Mucosa of descending colon (tissue), 3 donors: ENCODE measurements around the gene VPS72. TPM values are rescaled to one million over a fixed set of nuclear protein-coding genes. Genes with fewer than 3 reads are reported as not detected.

ENCODE experiments used
- ATAC-seq: fragments of 200-7000 bp; cut with Tn5 transposase; one replicate; pipeline ENCODE4 v1.9.1; 2020; ENCODE audit warnings: mild to moderate bottlenecking, moderate library complexity
- DNase-seq, 3 donors: peaks; one replicate each; pipeline ENCODE4 v3.0.0-alpha.2; 2020
- H3K36me3 ChIP-seq: fragments of 200-600 bp; one replicate; pipeline ENCODE4 v1.8.0; 2021; ENCODE audit warnings: low read depth, mild to moderate bottlenecking
- H3K4me1 ChIP-seq: fragments of 200-600 bp; one replicate; pipeline ENCODE4 v1.8.0; 2021; ENCODE audit warnings: low read depth, mild to moderate bottlenecking
- H3K4me3 ChIP-seq: fragments of 200-600 bp; one replicate; pipeline ENCODE4 v1.8.0; 2021; ENCODE audit warnings: mild to moderate bottlenecking
- H3K9me3 ChIP-seq: fragments of 200-600 bp; one replicate; pipeline ENCODE4 v1.8.0; 2021; ENCODE audit warnings: mild to moderate bottlenecking
- intact Hi-C, 2 donors: fragments of 100-400 bp; cut with DNase I in 1 of 2; cut with micrococcal nuclease in 1 of 2; formaldehyde crosslinking; loops; one replicate each; pipeline versions ENCODE4 v1.11.0 to v1.11.1; 2022; cut with DNase I, micrococcal nuclease
- long read RNA-seq, 2 donors: library from polyadenylated mRNA; unstranded; transcript quantifications; one replicate each; pipeline ENCODE4 v2.0.0, GENCODE V29; 2019 to 2021
- total RNA-seq, 3 donors: library from RNA; stranded (reverse); fragmentation: NEBNext Ultra II Directional in 2 of 3; extraction: Animal tissue kit (Norgen Biotek cat#: 25700) in 2 of 3; gene quantifications; one replicate each; pipeline versions ENCODE4 v1.2.1 to v1.2.4, GENCODE V29; 2021 to 2023
- TF ChIP-seq, protein P1 (sequence below): fragments of 200-600 bp; IDR thresholded peaks from one replicate; pipeline ENCODE4 v1.8.0; 2022; ENCODE audit warnings: antibody characterized with exemption, mild to moderate bottlenecking
- donor health status: DM: no; HTN: no; CAD: no; lungs with moderate emphysema.
- donor health status: DM: no; HTN: no; CAD: no.
- donor health status: DM: no; HTN: yes; CAD: no.

Gene VPS72, protein sequence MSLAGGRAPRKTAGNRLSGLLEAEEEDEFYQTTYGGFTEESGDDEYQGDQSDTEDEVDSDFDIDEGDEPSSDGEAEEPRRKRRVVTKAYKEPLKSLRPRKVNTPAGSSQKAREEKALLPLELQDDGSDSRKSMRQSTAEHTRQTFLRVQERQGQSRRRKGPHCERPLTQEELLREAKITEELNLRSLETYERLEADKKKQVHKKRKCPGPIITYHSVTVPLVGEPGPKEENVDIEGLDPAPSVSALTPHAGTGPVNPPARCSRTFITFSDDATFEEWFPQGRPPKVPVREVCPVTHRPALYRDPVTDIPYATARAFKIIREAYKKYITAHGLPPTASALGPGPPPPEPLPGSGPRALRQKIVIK
- 10 to 100 TPM; 32.1 to 56.5 (median 35.3) TPM for total RNA-seq
- long read RNA-seq, donor 1, transcript VPS72-202 (6 exons, 1,527 nt): major isoform, 26 of 28 reads
- long read RNA-seq, donor 1, partial matches to known transcripts: 1 of 28 reads
- long read RNA-seq, donor 1, other reads (novel, unspliced or antisense): 1 of 28 reads
- long read RNA-seq, donor 2, transcript VPS72-202 (6 exons, 1,527 nt): major isoform, 23 of 29 reads
- long read RNA-seq, donor 2, partial matches to known transcripts: 0 of 29 reads
- long read RNA-seq, donor 2, other reads (novel, unspliced or antisense): 6 of 29 reads

- DNase-seq: peak; percentile 86 to 90 (median 90)
- no peaks in the 10 kb centered on the region for H3K9me3 ChIP-seq
- peak within 1 kb of the TSS; percentile 63 for H3K4me3 ChIP-seq
- H3K36me3 ChIP-seq: no peaks in the 10 kb centered on the region
- TF ChIP-seq, protein P1, sequence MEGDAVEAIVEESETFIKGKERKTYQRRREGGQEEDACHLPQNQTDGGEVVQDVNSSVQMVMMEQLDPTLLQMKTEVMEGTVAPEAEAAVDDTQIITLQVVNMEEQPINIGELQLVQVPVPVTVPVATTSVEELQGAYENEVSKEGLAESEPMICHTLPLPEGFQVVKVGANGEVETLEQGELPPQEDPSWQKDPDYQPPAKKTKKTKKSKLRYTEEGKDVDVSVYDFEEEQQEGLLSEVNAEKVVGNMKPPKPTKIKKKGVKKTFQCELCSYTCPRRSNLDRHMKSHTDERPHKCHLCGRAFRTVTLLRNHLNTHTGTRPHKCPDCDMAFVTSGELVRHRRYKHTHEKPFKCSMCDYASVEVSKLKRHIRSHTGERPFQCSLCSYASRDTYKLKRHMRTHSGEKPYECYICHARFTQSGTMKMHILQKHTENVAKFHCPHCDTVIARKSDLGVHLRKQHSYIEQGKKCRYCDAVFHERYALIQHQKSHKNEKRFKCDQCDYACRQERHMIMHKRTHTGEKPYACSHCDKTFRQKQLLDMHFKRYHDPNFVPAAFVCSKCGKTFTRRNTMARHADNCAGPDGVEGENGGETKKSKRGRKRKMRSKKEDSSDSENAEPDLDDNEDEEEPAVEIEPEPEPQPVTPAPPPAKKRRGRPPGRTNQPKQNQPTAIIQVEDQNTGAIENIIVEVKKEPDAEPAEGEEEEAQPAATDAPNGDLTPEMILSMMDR: peak; percentile 16
- ATAC-seq: peak; percentile 98
- peaks cover 9% of the 10 kb centered on the region for H3K4me1 ChIP-seq
- intact Hi-C loops: no loop called here
Observed at GRCh38 chr1:151189637-151190445, at the start of gene VPS72. VPS72 (minus strand) TSS chr1:151190197; CDS start chr1:151190121, 76 bp downstream.

- ATAC-seq: no peak
- intact Hi-C loops: no loop called here
- TF ChIP-seq, protein P1: no peak
- no peak for DNase-seq
- Histone ChIP-seq H3K9me3 (no peaks in the 10 kb centered on the region), H3K4me3 (no peak overlapping the region), H3K4me1 (no peaks in the 10 kb centered on the region), H3K36me3 (peaks cover 25% of the 10 kb centered on the region)
Observed at GRCh38 chr1:151238467-151238739, 48.4 kb upstream of the VPS72 start.

DNA sequence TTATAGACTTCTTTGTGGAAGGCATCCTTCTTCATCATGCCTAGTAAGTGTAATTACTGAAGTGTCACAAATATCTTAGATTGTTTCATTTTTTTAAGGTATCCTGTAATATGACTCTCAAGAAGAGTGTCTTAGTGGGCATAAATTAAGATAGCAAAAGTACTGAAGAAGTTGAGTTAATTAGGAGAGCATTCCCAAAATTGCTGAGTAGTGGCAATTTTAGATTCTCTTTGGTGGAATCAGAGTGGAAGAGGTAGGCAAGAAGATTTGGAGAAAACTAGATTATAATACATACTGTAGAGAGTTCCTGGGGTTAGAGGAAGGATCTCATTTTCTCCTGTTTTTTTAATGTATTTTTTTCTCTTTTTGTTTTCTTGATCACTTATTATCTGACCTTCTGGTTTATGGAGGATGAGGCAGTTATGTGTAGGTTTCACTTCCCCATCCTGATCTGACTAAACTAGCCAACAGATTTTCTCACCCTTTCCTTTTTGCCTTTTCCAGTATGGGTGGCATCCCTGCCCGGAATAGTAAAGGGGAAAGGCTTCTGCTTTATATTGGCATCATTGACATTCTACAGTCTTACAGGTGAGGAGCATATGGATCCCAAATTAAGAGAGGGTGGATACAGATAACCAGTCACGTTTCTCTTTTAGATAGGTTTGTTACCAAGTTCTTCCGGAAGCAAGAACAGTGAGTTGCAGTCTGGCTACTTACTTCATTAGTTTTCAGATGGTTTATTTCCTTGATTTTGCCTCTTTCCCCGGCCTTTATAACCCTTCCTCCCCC is 47.9 kb upstream of the VPS72 start:
- H3K4me3 ChIP-seq: no peak overlapping the region
- intact Hi-C loops: no loop called here
- ATAC-seq (no peak), DNase-seq (no peak)
- no peaks in the 10 kb centered on the region for H3K4me1 ChIP-seq
- TF ChIP-seq, protein P1: no peak
- H3K36me3 ChIP-seq: peaks cover 25% of the 10 kb centered on the region
- H3K9me3 ChIP-seq: no peaks in the 10 kb centered on the region

DNA sequence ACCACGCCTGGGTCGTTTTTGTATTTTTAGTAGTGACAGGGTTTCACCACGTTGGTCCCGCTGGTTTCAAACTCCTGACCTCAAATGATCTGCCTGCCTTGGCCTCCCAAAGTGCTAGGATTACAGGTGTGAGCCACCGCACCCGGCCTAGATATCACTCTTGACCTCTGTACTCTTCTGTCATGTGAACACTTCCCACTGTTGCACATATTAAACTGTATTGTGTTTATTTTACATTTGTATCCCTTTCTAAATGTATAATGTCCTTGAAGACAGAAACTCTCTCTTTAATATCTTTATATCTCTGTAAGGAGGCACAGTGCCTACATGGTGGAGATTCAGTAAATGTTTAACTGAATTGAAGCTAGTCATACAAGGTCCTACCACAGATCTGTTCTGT is 45.2 kb upstream of the VPS72 start:
- Histone ChIP-seq H3K36me3 (peaks cover 18% of the 10 kb centered on the region), H3K4me3 (no peak overlapping the region), H3K4me1 (no peaks in the 10 kb centered on the region), H3K9me3 (no peaks in the 10 kb centered on the region)
- intact Hi-C loops: no loop called here
- ATAC-seq (peak; percentile 54), DNase-seq (no peak)
- TF ChIP-seq, protein P1: no peak

DNA sequence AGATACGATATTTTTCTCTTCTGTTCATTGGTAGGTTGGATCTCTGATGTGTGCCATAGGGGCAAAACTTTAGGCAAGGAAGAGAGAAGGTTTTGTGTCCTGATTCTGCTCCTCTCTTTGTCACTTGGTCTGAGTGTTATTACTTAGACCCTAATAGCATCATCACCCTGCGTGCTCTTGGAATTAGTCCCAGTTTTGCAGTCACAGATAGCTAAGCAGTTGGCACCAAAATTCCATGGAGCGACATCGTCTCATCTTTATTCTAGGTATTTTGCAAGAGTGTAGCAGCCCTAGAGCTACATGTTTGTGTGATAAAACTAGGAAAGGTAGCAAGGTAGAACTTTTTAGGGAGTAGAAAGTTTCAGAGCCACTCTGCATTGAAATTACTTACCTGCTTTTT is 32.1 kb upstream of the VPS72 start:
- Histone ChIP-seq H3K4me3 (no peak overlapping the region), H3K9me3 (no peaks in the 10 kb centered on the region), H3K4me1 (no peaks in the 10 kb centered on the region), H3K36me3 (no peaks in the 10 kb centered on the region)
- TF ChIP-seq, protein P1: no peak
- ATAC-seq (no peak), DNase-seq (no peak)
- intact Hi-C loops: no loop called here
